Uterus (tissue), 4 donors: ENCODE measurements around the gene LIMK1. TPM values are rescaled to one million over a fixed set of nuclear protein-coding genes. Genes with fewer than 3 reads are reported as not detected.

Experiments
- DNase-seq, 2 donors: peaks; one replicate each; pipeline ENCODE4 v3.0.0-alpha.2; 2019 to 2020
- H3K27ac ChIP-seq, 2 donors: fragments of 200-600 bp; sonication (generic); 1 replicate in 1 of 2; 2 replicates in 1 of 2; pipeline ENCODE4 v1.5.1; 2016 to 2018
- H3K27me3 ChIP-seq, 2 donors: fragments of 200-600 bp; sonication (generic); one replicate each; pipeline ENCODE4 v1.5.1; 2018 to 2019; ENCODE audit warnings: control low read depth in 1 of 2
- H3K36me3 ChIP-seq, 2 donors: fragments of 200-600 bp; sonication (generic); one replicate each; pipeline ENCODE4 v1.5.1; 2019; ENCODE audit warnings: control low read depth in 1 of 2
- H3K4me1 ChIP-seq, 2 donors: fragments of 200-600 bp; sonication (generic); one replicate each; pipeline ENCODE4 v1.5.1; 2018 to 2019; ENCODE audit warnings: control low read depth in 1 of 2
- H3K4me3 ChIP-seq, 2 donors: fragments of 200-600 bp; sonication (generic); 1 replicate in 1 of 2; 2 replicates in 1 of 2; pipeline ENCODE4 v1.5.1; 2018 to 2019; ENCODE audit warnings: mild to moderate bottlenecking in 1 of 2
- H3K9me3 ChIP-seq, 2 donors: fragments of 200-600 bp; sonication (generic); one replicate each; pipeline ENCODE4 v1.5.1; 2019; ENCODE audit warnings: control low read depth in 1 of 2
- CTCF ChIP-seq, 4 experiments: fragments of 200-600 bp in 2 of 4; fragments of 450-650 bp in 2 of 4; sonication (generic) in 2 of 4; IDR thresholded peaks; one replicate each; pipeline ENCODE4 v1.5.1; 2016 to 2019; ENCODE audit warnings: antibody characterized with exemption in 4 of 4, mild to moderate bottlenecking in 2 of 4, moderate library complexity in 1 of 4
- POLR2A ChIP-seq, 2 donors: fragments of 450-650 bp; IDR thresholded peaks; one replicate each; pipeline ENCODE4 v1.6.1; 2016; ENCODE audit warnings: antibody characterized with exemption in 2 of 2, mild to moderate bottlenecking in 1 of 2, moderate library complexity in 1 of 2
- intact Hi-C: fragments of 100-400 bp; cut with DNase I; formaldehyde crosslinking; loops from one replicate; pipeline ENCODE4 v1.15.1; 2023; ENCODE audit warnings: low total_unique reads
- total RNA-seq, 4 donors: library from RNA; depleted of rRNA in 3 of 4; stranded (reverse); fragments of >200 nt in 3 of 4; gene quantifications; one replicate each; pipeline versions ENCODE4 v1.1.0 to v1.2.4, GENCODE V29; 2014 to 2023
- donor health status: DM: yes; HTN: yes; CAD: no.

Gene LIMK1
- total RNA-seq, 4 donors from 2014 or later = 1.8 to 22.4 (median 11.4) TPM

DNA sequence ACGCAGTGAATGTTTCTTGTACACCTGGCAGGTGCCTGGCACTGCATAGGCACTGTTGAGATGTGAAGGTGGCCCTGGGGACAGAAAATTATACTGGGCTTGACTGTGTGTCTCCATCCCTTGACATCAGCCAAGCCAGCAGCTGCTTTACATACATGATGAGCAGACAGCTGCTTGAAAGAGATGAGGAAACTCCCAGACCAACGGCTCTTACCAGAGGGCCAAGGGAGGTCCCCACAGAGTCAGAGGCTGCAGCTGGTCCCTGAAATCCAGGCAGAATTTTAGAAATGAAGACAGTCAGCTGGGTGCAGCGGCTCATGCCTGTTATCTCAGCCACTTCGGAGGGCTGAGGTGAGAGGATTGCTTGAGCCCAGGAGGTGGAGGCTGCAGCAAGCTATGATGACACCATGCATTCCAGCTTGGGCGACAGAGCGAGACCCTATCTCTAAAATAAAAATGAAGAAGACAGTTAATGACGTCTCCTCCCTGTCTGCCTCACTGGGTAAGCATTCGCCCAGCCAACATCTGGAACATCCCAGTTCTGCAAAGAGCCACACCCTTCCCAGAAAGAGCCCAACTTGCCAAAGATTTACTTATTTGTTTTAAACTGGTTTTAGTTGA, 17.6 kb downstream of the LIMK1 start:
- Histone ChIP-seq H3K27me3 (no peaks in the 10 kb centered on the region), H3K4me3 (no peak overlapping the region), H3K27ac (no peak overlapping the region), H3K36me3 (no peaks in the 10 kb centered on the region), H3K9me3 (no peaks in the 10 kb centered on the region), H3K4me1 (no peaks in the 10 kb centered on the region)
- TF ChIP-seq CTCF (IDR thresholded peaks at IDR 0.05) (no peak), POLR2A (IDR thresholded peaks at IDR 0.05) (no peak)
- intact Hi-C loops = no loop called here
- DNase-seq = no peak

GRCh38 chr7:74103219-74103772, 19.7 kb downstream of the LIMK1 start:
- TF ChIP-seq POLR2A (IDR thresholded peaks at IDR 0.05) (no peak), CTCF (IDR thresholded peaks at IDR 0.05) (no peak)
- Histone ChIP-seq H3K27me3 (no peaks in the 10 kb centered on the region), H3K27ac (no peak overlapping the region), H3K36me3 (no peaks in the 10 kb centered on the region), H3K4me3 (no peak overlapping the region), H3K4me1 (no peaks in the 10 kb centered on the region), H3K9me3 (no peaks in the 10 kb centered on the region)
- intact Hi-C loops = no loop called here
- no peak for DNase-seq

GRCh38 chr7:74104702-74105101, 21.1 kb downstream of the LIMK1 start:
- intact Hi-C loops = no loop called here
- Histone ChIP-seq H3K4me1 (no peaks in the 10 kb centered on the region), H3K27me3 (no peaks in the 10 kb centered on the region), H3K36me3 (no peaks in the 10 kb centered on the region), H3K9me3 (no peaks in the 10 kb centered on the region), H3K4me3 (no peak overlapping the region), H3K27ac (no peak overlapping the region)
- no peak for TF ChIP-seq POLR2A (IDR thresholded peaks at IDR 0.05)
- TF ChIP-seq CTCF (IDR thresholded peaks at IDR 0.05) = no peak
- DNase-seq = no peak

DNA sequence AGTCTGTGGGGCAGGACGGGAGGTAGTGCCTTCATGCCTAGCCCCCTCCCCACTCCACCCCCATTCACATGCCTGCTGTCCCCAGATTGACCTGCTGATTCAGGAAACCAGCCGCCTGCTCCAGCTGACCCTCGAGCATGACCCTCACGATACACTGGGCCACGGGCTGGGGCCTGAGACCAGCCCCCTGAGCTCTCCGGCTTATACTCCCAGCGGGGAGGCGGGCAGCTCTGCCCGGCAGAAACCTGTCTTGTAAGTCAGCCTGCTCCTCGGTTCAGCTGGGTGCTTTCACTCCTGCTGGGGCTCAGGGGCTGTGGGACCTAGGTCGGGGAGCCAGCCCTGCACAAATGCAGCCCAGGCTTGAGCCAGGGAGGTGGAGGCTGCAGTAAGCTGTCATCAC, 22.4 kb downstream of the LIMK1 start:
- TF ChIP-seq POLR2A (IDR thresholded peaks at IDR 0.05) (no peak), CTCF (IDR thresholded peaks at IDR 0.05) (no peak)
- intact Hi-C loops = no loop called here
- Histone ChIP-seq H3K27ac (no peak overlapping the region), H3K36me3 (no peaks in the 10 kb centered on the region), H3K27me3 (no peaks in the 10 kb centered on the region), H3K4me3 (no peak overlapping the region), H3K9me3 (no peaks in the 10 kb centered on the region), H3K4me1 (no peaks in the 10 kb centered on the region)
- no peak for DNase-seq

GRCh38 chr7:74106846-74107245, 23.2 kb downstream of the LIMK1 start:
- TF ChIP-seq CTCF (IDR thresholded peaks at IDR 0.05) = no peak
- TF ChIP-seq POLR2A (IDR thresholded peaks at IDR 0.05) = no peak
- H3K9me3 ChIP-seq = no peaks in the 10 kb centered on the region
- no peaks in the 10 kb centered on the region for H3K4me1 ChIP-seq
- H3K27ac ChIP-seq = no peak overlapping the region
- DNase-seq = no peak
- no peaks in the 10 kb centered on the region for H3K27me3 ChIP-seq
- intact Hi-C loops = no loop called here
- H3K4me3 ChIP-seq = no peak overlapping the region
- no peaks in the 10 kb centered on the region for H3K36me3 ChIP-seq
